ENCODE data around the gene KIDINS220.

GRCh38 chr2:8886876-8887275 lies 49.5 kb upstream of the KIDINS220 start:
- TF ChIP-seq CTCF (IDR thresholded peaks at IDR 0.05; ENCODE audit: low read depth, low read length, missing input control) (no peak), YY1 (IDR thresholded peaks at IDR 0.05) (no peak), FOXA1 (IDR thresholded peaks at IDR 0.05) (no peak), REST (IDR thresholded peaks at IDR 0.05) (no peak), HNF4G (IDR thresholded peaks at IDR 0.05) (no peak)
